A204.1 (cell line): ENCODE results near the gene SLC39A6.
"Not testable (repeated sequence)": the region's sequence is repeated elsewhere in the genome, so short reads cannot be mapped to it uniquely, and the experiment has no call there.

Experiments
- FAIRE-seq: peaks from 2 replicates; lab custom pipeline; 2012; peaks lifted over from hg19 to GRCh38; lab: Jason Lieb, UNC

The SLC39A6 gene

DNA sequence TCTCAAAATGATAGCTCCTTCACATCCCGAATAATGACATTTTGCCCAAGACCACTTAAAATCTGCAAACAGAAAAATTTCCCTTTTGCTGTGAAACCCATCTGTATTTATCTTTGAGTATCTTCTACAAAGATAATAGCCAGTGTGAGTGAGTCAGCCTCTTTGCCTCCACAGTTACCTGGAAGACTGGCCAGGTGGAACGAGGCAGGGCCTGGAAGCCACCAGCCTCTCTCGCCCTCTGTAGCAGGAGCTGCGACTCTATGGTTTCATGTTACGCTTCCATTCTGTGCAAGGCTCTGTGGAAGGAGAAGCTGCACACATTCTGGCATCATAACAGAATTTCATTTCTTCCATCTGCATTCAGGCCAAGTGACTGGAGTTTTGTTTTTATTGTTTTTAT lies 10.1 kb upstream of the SLC39A6 start:
- FAIRE-seq: no peak

DNA sequence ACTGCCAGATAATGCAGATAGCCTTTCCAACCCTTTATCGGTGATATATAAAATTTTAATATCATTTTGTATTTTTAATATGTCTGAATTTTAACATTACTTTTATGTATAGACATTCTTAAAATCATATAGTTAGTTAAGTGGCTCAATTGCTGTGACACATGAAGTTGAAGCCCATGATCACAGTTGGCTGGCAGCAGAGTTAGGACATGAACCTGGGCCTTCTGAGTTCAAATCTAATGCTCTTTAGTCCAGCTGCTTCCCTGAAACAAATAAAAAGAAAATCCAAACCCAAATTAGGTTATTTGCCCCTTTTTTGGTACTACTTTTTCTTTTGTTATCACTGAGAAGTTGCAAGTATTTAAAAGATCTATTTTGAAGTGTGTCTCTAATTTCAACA lies 6.1 kb upstream of the SLC39A6 start:
- no peak for FAIRE-seq

DNA sequence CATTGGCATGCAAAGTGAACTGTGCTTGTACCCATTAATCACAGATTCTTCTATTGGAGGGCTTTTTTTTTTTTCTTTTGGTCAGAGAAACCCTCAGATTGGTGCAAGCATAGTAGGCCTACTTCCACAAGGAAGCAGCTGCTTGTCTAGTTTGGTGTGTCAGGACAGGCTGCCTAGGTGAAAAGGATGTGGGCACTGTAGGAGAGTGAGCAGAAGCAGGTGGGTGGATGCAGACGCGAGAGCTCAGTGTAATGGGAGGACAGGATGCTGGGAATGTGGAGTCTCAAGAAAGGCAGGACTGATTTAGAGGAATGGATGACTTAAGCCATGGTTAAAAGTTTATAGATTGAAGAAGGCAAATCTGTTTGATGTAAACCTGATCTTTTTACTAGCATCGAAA lies 3.6 kb upstream of the SLC39A6 start:
- no peak for FAIRE-seq

DNA sequence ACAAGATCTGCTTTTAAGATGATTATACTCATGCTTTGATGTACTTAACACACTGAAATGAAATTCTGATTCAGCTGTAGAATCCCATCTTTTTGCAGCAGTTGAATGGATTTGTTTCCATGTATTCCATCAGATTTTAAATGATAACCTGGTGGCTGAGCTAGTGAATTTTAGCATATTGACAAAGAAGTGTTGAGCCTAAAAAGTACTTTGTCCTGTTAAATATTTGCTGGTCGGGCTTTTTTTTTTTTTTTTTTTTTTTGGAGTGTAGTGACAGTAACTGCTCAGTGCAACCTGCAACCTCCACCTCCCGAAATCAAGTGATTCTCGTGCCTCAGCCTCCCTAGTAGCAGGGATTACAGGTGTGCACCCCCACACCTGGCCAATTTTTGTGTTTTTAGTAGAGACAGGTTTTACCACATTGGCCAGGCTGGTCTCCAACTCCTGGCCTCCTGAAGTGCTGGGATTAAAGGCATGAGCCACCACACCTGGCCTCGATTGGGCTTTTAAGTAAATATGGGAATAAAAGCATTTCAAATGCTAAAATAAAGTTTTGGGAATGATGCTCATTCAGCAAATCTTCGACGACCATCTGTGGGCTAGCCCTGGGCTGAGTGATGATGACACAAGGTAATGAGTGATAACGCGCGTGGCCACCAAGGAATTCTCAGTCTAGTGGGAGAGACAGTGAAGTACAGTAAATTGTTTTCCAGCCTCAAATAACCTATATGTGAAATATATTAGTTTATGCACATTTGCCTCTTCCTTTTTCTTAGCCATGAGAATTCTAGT lies 2.7 kb upstream of the SLC39A6 start:
- no peak for FAIRE-seq

DNA sequence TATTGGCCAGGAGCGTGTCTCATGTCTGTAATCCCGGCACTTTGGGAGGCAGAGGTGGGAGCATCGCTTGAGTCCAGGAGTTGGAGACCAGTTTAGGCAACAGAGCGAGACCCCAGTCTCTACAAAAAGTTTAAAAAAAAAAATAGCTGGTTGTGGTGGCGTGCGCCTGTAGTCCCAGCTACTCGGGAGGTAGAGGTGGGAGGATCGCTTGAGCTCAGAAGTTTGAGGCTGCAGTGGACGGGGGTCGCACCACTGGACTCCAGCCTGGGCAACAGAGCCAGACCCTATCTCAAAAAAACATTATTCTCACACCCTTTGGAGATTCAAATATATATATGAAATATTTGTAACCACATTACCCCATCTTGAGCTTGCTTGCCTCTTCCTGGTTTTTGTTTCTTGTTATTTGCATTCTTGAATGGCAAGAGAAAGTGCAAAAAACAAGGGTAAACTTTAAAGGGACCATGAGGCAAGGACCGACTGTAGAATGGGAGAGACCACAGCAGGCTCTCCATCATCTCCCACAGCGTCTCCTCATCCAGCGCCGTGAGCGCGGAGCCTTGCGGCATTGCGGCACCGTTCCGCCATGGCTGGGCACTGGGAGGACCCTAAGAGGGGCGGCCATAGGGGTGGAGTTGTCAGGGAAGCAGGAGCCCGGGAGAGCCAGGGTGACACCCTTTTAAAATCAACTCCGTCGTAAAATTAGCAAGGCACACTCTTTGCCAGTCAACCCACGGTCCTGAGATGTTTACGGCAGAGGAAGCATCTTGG lies 1.9 kb upstream of the SLC39A6 start:
- no peak for FAIRE-seq

DNA sequence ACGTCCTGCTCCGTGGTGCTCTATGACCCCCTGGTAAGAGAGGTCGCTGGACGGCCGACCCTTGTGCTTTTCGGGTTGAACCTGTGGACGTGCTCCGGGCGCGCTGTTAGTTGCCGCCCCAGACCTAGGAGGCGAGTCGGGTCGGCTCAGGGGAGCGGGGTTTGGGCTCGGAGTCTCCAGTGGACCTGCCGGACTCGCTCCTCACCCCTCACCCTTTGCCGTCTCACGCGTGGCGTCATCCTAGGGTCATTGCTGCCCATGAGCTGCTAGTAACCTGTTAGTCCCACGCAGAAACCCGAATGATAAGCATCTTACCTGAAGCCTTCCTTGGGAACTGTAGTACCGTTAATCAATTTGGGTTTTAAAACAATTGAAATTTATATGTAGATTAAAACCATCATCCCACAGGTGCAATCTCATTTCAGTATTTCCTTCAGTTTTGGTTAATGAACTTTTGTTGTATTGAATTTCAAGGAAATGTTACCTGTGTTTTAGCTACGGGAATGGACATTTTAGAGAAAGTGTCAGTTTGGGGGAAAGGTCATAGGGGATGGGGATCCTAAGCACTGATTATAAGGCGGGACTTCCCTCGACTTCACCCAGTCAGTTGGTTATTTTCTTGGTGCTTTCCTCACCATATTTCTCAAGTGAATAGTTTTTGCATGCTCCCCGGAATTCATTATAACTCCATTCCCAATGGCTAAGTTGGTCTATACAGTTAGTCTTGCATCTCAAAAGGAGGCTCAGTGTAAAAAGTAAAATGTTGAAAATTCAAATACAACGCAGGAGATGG lies 1.1 kb upstream of the SLC39A6 start:
- no peak for FAIRE-seq

DNA sequence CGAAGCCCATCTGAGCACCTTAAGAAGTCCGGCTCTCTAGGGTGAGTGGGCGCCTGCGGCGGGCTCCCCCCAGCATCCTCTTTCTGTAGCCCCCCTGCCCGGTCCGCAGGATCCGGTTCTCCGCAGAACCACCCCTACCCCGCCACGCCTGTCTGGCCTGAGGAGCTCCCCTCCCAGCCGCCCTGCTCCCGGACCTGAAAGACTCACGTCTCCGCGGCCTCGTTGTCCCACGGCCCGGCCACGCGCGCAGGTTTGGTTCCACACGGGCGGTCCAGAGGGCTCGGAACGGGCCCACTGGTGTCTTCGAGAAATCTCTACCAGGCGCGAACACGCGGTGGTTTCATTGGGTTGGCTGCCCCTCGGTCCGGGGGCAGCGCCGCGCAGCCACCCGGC lies 237 bp downstream of the SLC39A6 start:
- no peak for FAIRE-seq

DNA sequence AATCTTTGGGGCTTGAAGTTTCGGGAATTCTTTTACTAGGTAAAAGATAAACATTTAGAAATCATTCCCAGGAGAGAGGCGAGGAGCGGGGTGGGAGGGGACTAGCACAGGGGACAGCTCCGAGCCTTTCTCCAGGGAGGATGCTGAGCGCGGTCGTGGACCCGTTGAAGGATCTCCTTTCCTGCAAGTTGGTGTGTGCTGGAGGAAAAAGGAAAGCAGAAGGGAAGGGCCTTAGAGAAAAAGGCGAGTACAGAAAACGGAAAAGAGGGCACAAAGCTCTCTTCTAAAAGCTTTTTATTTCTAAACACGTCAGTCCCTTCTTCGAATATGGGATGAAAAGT lies 640 bp downstream of the SLC39A6 start:
- no peak for FAIRE-seq

DNA sequence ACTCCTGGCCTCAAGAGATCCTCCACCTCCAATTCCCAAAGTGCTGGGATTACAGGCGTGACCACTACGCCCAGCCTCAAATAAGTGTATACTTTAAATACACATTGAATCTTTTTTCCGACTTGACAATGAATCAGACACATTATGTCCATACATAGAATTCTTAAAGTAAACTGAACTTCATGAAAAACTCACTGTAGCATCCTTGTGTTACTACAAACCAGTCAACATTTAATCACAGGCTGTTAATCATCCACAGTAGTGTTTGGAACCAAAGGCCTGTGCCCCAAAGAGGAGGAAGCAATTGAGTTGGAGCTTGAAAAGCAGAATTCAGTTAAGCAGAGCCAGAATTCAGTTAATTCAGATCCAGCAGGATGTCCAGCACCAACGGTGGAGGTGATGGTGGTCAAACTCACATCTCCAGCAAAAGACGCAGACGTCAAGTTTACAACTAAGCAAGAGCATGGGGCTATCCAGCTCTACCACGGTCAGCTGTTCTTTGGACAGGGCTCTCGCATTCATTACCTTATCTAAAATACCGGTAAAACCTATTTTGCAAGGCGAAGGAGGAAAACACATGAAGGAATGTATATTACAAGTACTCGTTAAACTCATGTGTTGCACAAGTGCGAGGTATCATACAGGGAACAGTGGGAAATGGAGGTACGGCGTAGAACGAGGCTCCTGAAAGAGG lies 1.2 kb downstream of the SLC39A6 start:
- no peak for FAIRE-seq

DNA sequence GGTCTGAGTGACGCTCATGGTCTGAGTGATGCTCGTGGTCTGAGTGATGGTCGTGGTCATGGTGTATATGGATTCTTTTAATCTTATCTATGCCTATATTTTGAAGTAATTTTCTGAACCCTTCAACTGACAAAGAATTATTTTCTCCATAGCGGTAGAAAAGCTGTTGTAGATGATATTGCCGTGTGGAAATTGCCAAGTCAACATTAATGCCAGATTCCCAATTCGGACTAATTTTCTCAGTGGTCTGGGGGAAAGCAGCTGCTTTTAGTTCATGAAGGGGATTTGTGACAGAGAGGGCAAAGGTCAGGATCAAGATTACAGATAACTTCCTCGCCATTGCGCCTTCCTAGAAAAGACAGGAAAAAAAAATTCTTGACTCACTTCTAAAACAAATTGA lies 2.5 kb downstream of the SLC39A6 start:
- no peak for FAIRE-seq

DNA sequence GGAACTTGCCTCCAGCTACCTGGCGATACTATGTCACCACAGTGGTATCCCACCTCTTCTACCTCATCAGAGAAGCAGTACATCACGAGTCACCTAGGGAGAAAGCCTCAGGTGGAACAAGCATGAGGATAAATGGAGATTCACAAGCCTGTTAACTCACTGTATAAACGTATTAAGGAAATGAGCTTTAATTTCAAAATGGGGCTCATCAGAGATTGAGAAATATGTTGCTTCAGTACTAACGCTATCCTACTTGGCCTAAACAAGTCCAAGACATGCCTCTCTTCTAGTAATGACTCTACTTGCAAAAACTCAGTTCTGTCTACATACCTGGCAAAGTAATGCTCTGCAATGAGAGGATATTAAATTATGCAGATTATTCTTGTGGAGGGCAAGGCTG lies 4.3 kb downstream of the SLC39A6 start:
- FAIRE-seq: no peak

DNA sequence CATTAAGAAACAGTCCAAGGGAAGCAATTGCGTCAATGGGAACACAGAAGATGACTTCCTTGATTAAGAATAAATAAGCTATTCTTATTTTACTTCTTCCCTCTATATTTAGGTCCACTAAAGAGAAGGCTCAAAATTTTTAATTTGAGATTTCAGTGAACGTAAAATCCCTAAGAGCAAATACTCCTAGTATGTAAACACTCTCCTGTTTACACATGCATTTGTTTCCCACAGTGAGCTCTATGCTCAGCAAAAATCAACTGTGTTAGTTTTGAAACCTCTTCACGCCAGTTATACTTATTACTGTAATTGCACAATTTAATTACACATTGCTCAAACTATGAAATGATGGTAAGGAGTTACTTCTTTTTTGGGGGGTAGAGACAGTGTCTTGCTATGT lies 8.8 kb downstream of the SLC39A6 start:
- no peak for FAIRE-seq

DNA sequence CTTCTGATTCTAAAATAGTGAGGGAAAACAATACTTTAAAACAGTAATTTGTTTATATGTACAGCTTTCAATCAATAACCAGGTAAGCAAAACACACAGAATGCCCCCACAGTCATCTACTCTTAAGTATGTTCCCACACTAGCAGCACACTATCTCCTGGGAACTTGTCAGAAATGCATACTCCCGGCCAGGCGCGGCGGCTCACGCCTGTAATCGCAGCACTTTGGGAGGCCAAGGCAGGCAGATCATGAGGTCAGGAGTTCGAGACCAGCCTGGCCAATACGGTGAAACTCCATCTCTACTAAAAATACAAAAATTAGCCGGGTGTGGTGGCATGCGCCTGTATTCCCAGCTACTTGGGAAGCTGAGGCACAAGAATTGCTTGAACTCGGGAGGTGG lies 12.4 kb downstream of the SLC39A6 start:
- FAIRE-seq: not testable (repeated sequence)

DNA sequence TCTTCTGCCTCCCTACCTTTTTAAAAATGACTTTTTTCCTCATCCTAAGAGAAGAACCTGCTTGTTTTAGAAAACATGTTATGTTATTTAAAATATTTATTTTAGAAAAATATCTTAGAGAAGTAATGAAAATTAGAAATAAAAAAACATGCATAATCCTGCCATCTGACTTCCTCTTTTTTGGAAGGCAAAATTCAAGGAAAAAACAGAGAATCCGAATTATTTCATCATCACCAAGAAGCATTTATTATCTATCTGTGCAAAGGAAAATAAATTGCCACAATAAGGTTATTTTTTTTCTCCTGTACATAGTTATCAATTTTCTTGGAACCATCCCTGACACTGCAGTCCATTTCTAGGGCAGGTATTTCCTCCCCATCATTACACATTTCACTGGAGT lies 14.4 kb downstream of the SLC39A6 start:
- no peak for FAIRE-seq

DNA sequence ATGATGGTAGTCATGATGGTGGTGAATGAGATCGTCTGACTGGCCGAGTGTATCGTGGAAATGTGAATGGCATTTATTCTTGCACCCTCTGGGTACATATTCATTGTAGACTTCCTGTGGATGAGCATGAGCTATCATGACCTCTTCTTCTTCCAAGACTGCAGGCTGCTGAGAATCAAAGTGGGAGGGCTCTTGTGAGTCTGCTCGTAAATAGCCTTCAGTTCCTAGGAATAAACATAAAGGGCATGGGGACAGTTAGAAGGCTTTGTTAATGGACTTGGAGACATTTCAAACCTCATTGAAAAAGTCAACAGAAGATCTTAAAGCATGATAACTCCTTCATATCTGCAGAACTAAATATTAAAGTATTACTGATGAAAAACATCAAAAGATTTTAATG lies 14.9 kb downstream of the SLC39A6 start:
- no peak for FAIRE-seq

DNA sequence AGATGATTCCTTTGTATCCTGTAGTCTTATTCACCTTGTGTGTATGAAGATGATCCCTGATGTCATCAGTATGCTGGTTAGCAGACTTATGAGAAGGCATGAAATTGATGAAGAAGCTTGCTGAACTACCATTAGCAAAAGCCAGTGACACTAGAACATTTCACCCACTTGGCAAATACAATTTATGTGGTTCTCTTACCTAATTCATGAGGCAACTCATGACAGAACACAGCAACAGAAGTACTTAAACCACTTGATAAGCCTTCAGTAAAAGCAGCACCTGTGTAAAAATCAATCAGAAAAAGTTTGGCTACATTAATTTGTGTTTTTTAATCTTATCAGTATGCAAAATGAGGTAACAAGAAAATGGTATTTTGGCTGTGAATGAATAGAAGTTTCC lies 16.8 kb downstream of the SLC39A6 start:
- no peak for FAIRE-seq

DNA sequence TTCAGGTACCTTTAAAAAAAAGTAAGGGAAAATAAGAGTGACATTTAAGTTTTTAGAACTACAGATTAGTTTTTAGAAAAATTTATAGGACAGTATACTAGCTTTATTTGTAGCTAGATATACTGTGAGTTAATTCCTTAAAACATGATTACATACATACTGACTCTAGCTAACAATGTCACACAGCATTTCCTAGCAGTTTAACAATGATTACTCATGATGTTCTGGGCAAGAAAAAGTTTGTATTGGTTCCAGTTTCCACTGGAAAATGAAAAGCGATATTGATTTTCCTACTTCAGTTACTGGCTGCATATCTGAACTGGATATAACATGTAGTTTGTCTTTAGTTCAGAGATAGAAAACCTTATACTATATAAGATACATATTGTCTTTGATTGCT lies 19.4 kb downstream of the SLC39A6 start:
- FAIRE-seq: no peak

DNA sequence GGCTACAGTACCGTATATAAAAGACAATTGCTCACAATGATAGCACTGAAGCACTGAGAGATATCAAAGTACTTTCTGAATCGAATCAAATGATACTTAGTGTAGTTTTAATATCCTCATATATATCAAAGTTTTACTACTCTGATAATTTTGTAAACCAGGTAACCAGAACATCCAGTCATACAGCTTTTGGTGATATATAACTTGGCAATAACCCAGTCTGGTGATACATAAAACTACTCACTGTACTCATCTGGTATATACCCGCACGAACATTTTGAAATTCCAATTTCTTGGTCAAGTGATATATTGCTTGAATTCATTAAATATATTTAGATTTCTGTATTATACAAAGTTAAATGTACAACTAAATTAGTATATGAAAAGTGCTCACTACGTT lies 20.5 kb downstream of the SLC39A6 start:
- no peak for FAIRE-seq

DNA sequence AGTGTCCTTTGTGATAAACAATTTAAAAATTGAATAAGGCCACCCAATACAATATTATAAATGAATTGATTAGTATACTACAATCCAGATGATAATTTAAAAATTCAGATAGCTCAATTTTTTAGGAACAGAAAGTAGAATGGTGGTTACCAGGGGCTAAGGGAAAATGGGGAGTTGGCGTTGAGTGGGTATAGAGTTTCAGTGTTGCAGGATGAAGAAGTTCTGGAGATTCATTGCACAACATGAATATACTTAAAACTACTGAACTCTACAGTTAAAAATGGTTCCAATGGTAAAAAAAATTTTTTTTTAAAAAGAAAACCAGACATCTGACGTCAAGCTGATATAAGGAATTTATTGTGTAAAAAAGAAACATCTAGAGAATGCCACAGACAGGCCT lies 20.9 kb downstream of the SLC39A6 start:
- no peak for FAIRE-seq

DNA sequence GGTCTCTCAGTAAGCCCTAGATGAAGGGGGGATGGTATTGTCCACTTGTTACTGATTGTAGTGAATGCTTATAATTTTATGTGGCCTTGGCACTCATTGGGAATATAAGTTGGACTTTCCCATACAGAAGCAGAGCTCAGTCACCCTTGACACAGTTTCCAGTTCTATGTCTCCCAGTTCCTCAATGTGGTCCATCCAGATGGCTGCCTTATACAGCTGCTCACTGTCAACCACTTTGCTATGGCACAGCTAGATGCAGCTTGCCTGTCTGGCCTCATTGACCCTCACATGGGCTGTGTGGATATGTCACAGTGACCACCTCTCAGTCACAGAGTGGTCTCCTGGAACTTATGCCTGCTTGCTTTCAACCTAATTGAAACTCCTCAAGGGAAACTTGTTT lies 21.7 kb downstream of the SLC39A6 start:
- FAIRE-seq: no peak

DNA sequence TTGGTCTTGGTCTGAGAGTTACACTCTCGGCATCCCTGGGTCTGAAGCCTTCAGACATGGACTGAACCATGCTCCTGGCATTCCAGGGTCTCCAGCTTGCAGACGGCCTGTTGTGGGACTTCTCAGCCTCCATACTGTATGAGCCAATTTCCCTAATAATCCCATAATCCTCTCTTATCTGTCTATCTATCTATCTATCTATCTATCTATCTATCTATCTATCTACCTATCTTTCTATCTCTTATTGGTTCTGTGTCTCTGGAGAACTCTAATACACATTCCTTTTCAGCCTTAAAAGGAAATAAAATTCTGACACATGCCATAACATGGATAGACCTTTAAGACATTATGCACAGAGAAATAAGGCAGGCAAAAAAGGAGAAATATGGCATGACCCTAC lies 24.4 kb downstream of the SLC39A6 start:
- no peak for FAIRE-seq

DNA sequence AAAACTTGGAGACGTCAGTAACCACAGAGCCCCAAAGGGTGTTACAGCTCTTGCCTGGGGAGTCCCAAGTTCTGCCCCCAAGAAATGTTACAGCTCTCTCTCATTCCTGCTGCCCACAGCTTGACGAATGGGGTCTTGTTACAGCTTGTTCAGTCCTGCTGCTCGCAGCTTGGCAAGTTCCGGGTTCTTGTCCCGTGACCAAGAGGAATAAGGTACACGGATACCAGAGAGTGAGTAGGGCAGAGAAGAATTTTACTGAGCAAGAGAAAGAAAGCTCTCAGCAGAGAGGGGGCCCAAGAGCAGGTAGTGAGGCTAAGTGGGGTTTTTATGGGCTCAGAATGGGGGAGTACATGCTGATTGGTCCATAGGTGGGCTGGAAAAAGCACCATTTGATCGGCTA lies 27.2 kb downstream of the SLC39A6 start:
- FAIRE-seq: no peak

DNA sequence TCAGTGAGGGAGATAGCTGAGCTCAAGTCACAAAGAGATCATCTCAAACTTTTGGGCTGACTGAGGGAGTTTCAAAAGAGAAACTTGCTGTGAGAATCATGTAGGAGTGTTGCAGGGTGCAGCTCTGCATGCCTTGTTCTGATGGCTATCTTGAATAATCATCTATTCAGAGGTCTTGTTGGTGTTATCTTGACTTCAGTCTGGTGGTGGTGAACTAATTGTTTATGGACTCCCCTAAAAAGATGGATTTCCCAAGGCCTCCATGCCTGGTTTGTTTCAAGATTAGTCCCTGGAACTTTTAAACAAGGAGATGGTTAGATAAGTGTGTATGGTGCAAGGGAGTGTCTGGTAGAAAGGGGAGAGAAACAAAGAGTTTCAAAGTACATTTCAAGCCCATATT lies 29.8 kb downstream of the SLC39A6 start:
- FAIRE-seq: no peak
